Measurements from ENCODE around the gene MYH16. TPM values are rescaled to one million over a fixed set of nuclear protein-coding genes. Genes with fewer than 3 reads are reported as not detected.
A peak's percentile ranks its signal among the peaks of the same experiment; 100 is the strongest.
"Not testable (repeated sequence)": the region's sequence is repeated elsewhere in the genome, so short reads cannot be mapped to it uniquely, and the experiment has no call there.

Gene MYH16
- total and polyA plus RNA-seq, 5 experiments from 2014 or later = not detected

- ATAC-seq (no peak), DNase-seq (no peak)
- H3K9me3 Mint-ChIP-seq = no peaks in the 10 kb centered on the region
- peak overlapping the region in 3 of 10 donors; percentile 13 to 28 (median 24) for H3K27ac Mint-ChIP-seq
- no peaks in the 10 kb centered on the region for H3K27me3 Mint-ChIP-seq
- POLR2A ChIA-PET = interaction anchor here (0.6 kb wide), 2 partner anchors 30 to 58 kb away, joined by 3 to 5 read pairs; no protein-coding TSS in a partner anchor
- H3K4me1 Mint-ChIP-seq = peaks cover 0 to 5% (median 2%) of the 10 kb centered on the region in 4 donors
- H3K4me3 Mint-ChIP-seq = no peak overlapping the region
- peaks cover 0 to 90% (median 31%) of the 10 kb centered on the region in 3 donors for H3K36me3 Mint-ChIP-seq
These were observed 71.5 kb downstream of the MYH16 start for GRCh38 chr7:99344061-99344647.

- H3K9me3 Mint-ChIP-seq, DNase-seq, H3K27me3 Mint-ChIP-seq, POLR2A ChIA-PET, ATAC-seq, H3K4me3 Mint-ChIP-seq, H3K4me1 Mint-ChIP-seq: not testable (repeated sequence)
- peaks cover 0 to 86% (median 13%) of the 10 kb centered on the region in 3 donors for H3K36me3 Mint-ChIP-seq
- H3K27ac Mint-ChIP-seq = peak overlapping the region in 7 of 10 donors; percentile 5 to 81 (median 40)
These were observed 78.0 kb downstream of the MYH16 start for GRCh38 chr7:99350641-99351040.

- Mint-ChIP-seq H3K4me1 (no peaks in the 10 kb centered on the region), H3K4me3 (no peak overlapping the region), H3K9me3 (no peaks in the 10 kb centered on the region), H3K36me3 (peaks cover 0 to 85% (median 11%) of the 10 kb centered on the region in 3 donors), H3K27me3 (no peaks in the 10 kb centered on the region), H3K27ac (peak overlapping the region in 2 of 10 donors; percentile 14 to 63)
- POLR2A ChIA-PET = interaction anchor here (0.5 to 0.9 kb wide), 2 partner anchors 42 to 138 kb away, joined by 4 read pairs; no protein-coding TSS in a partner anchor
- DNase-seq (no peak), ATAC-seq (no peak)
These were observed 79.6 kb downstream of the MYH16 start for GRCh38 chr7:99352247-99352646.

GRCh38 chr7:99355098-99355497 is 82.5 kb downstream of the MYH16 start:
- POLR2A ChIA-PET = no interaction called here
- Mint-ChIP-seq H3K36me3 (peaks cover 0 to 88% (median 15%) of the 10 kb centered on the region in 3 donors), H3K9me3 (no peaks in the 10 kb centered on the region), H3K4me3 (no peak overlapping the region), H3K27ac (peak overlapping the region in 1 of 10 donors; percentile 38), H3K27me3 (no peaks in the 10 kb centered on the region), H3K4me1 (peaks cover 0 to 3% (median 0%) of the 10 kb centered on the region in 4 donors)
- DNase-seq = no peak
- ATAC-seq = no peak

GRCh38 chr7:99357701-99358490 is 85.3 kb downstream of the MYH16 start:
- no peak for DNase-seq
- H3K9me3 Mint-ChIP-seq = no peaks in the 10 kb centered on the region
- peak overlapping the region in 5 of 10 donors; percentile 14 to 87 (median 49) for H3K27ac Mint-ChIP-seq
- H3K4me1 Mint-ChIP-seq = peaks cover 0 to 3% (median 0%) of the 10 kb centered on the region in 4 donors
- POLR2A ChIA-PET = no interaction called here
- H3K27me3 Mint-ChIP-seq = no peaks in the 10 kb centered on the region
- peaks cover 0 to 90% (median 12%) of the 10 kb centered on the region in 3 donors for H3K36me3 Mint-ChIP-seq
- H3K4me3 Mint-ChIP-seq = no peak overlapping the region
- ATAC-seq = no peak

GRCh38 chr7:99358521-99358920 is 85.9 kb downstream of the MYH16 start:
- not testable (repeated sequence) for H3K4me3 Mint-ChIP-seq, ATAC-seq, H3K4me1 Mint-ChIP-seq, H3K27ac Mint-ChIP-seq, H3K27me3 Mint-ChIP-seq, H3K9me3 Mint-ChIP-seq, DNase-seq
- H3K36me3 Mint-ChIP-seq = peaks cover 0 to 93% (median 12%) of the 10 kb centered on the region in 3 donors
- POLR2A ChIA-PET = interaction anchor here (0.7 kb wide), 1 partner anchor 125 kb away, joined by 3 read pairs; no protein-coding TSS in a partner anchor

GRCh38 chr7:99359465-99360154 is 87.0 kb downstream of the MYH16 start:
- peak overlapping the region in 2 of 10 donors; percentile 37 to 81 for H3K27ac Mint-ChIP-seq
- peaks cover 0 to 93% (median 10%) of the 10 kb centered on the region in 3 donors for H3K36me3 Mint-ChIP-seq
- POLR2A ChIA-PET = no interaction called here
- no peaks in the 10 kb centered on the region for H3K27me3 Mint-ChIP-seq
- H3K4me1 Mint-ChIP-seq = peaks cover 0 to 3% (median under 1%) of the 10 kb centered on the region in 4 donors
- ATAC-seq = no peak
- DNase-seq = no peak
- H3K9me3 Mint-ChIP-seq = no peaks in the 10 kb centered on the region
- H3K4me3 Mint-ChIP-seq = no peak overlapping the region

Other genes starting within 250 kb of the MYH16 start
- gene SMURF1, start 128.7 kb upstream of the MYH16 start, total RNA-seq = 10 to 100 TPM; 29.0 to 29.1 TPM
- gene SMURF1, start 128.7 kb upstream of the MYH16 start, polyA plus RNA-seq = 1 to 10 TPM in 2 of 3 donors, under 1 TPM in 1; 0.95 to 3.2 (median 2.0) TPM
- 1 to 10 TPM; 1.5 to 1.7 TPM for gene KPNA7, start 64.7 kb upstream of the MYH16 start, total RNA-seq
- gene KPNA7, start 64.7 kb upstream of the MYH16 start, polyA plus RNA-seq = not detected
- 10 to 100 TPM; 45.5 to 47.2 TPM for gene ARPC1A, start 53.1 kb downstream of the MYH16 start, total RNA-seq
- gene ARPC1A, start 53.1 kb downstream of the MYH16 start, polyA plus RNA-seq = 10 to 100 TPM; 42.7 to 74.8 (median 63.6) TPM
- 100 to 1,000 TPM; 165 to 170 TPM for gene ARPC1B, start 101.9 kb downstream of the MYH16 start, total RNA-seq
- 100 to 1,000 TPM; 597 to 712 (median 662) TPM for gene ARPC1B, start 101.9 kb downstream of the MYH16 start, polyA plus RNA-seq
- 10 to 100 TPM; 70.2 to 75.1 TPM for gene PDAP1, start 135.8 kb downstream of the MYH16 start, total RNA-seq
- 10 to 100 TPM; 24.0 to 35.6 (median 33.4) TPM for gene PDAP1, start 135.8 kb downstream of the MYH16 start, polyA plus RNA-seq
- 10 to 100 TPM; 61.7 to 74.6 TPM for gene BUD31, start 136.1 kb downstream of the MYH16 start, total RNA-seq
- 100 to 1,000 TPM; 151 to 216 (median 170) TPM for gene BUD31, start 136.1 kb downstream of the MYH16 start, polyA plus RNA-seq
- gene PTCD1, start 166.0 kb downstream of the MYH16 start, total RNA-seq = 10 to 100 TPM; 11.5 to 13.8 TPM
- 1 to 10 TPM; 2.0 to 3.9 (median 3.2) TPM for gene PTCD1, start 166.0 kb downstream of the MYH16 start, polyA plus RNA-seq
- 10 to 100 TPM; 48.6 to 55.2 TPM for gene CPSF4, start 166.1 kb downstream of the MYH16 start, total RNA-seq
- 10 to 100 TPM; 22.9 to 31.3 (median 28.1) TPM for gene CPSF4, start 166.1 kb downstream of the MYH16 start, polyA plus RNA-seq
- gene ATP5MF, start 193.3 kb downstream of the MYH16 start, total RNA-seq = 100 to 1,000 TPM; 150 to 165 TPM
- gene ATP5MF, start 193.3 kb downstream of the MYH16 start, polyA plus RNA-seq = 100 to 1,000 TPM; 421 to 484 (median 453) TPM
- 10 to 100 TPM; 22.8 to 31.8 TPM for gene ZNF789, start 200.1 kb downstream of the MYH16 start, total RNA-seq
- gene ZNF789, start 200.1 kb downstream of the MYH16 start, polyA plus RNA-seq = 1 to 10 TPM; 7.3 to 8.2 (median 8.0) TPM
- 100 to 1,000 TPM; 107 to 120 TPM for gene ZNF394, start 227.4 kb downstream of the MYH16 start, total RNA-seq
- gene ZNF394, start 227.4 kb downstream of the MYH16 start, polyA plus RNA-seq = 10 to 100 TPM; 58.5 to 67.1 (median 60.8) TPM
- 1 to 10 TPM; 8.9 to 9.9 TPM for gene ZKSCAN5, start 231.8 kb downstream of the MYH16 start, total RNA-seq
- gene ZKSCAN5, start 231.8 kb downstream of the MYH16 start, polyA plus RNA-seq = 1 to 10 TPM; 3.0 to 5.7 (median 3.9) TPM